Measurements from ENCODE around the gene ZNF35. TPM values are rescaled to one million over a fixed set of nuclear protein-coding genes. Genes with fewer than 3 reads are reported as not detected.
A peak's percentile ranks its signal among the peaks of the same experiment; 100 is the strongest.

ZNF35 gene
- 1 to 10 TPM; 3.8 to 5.2 TPM for total RNA-seq
- polyA plus RNA-seq: 1 to 10 TPM in 1 of 2 donors, under 1 TPM in 1; 0.87 to 1.2 TPM

GRCh38 chr3:44648564-44649229 is at the start of gene ZNF35:
ZNF35 (plus strand) TSS chr3:44648732; CDS start chr3:44651068, 2,336 bp downstream.
- Histone ChIP-seq H3K4me1 (ENCODE audit: insufficient read depth, low read length) (peaks cover 8% of the 10 kb centered on the region), H3K27me3 (ENCODE audit: insufficient read depth, low read length) (no peaks in the 10 kb centered on the region), H3K9me3 (ENCODE audit: control insufficient read depth in 1 of 2, low read length in 2 of 2) (peaks cover 0 to 14% of the 10 kb centered on the region in 2 donors), H3K36me3 (ENCODE audit: insufficient read depth, low read length) (peaks cover 3% of the 10 kb centered on the region), H3K4me3 (ENCODE audit: low read length in 2 of 2) (peak within 1 kb of the TSS; percentile 45 to 59), H3K27ac (ENCODE audit: low read depth, low read length) (no peak within 1 kb of the TSS)
- H3K36me3 Mint-ChIP-seq: peaks cover 45 to 53% of the 10 kb centered on the region in 2 donors
- intact Hi-C loops (cut with micrococcal nuclease): no loop called here
- peak in 1 of 5 donors; percentile 3 for DNase-seq
- peak within 1 kb of the TSS in 6 of 7 donors; percentile 9 to 78 (median 66) for H3K27ac Mint-ChIP-seq
- peaks cover 12 to 23% (median 18%) of the 10 kb centered on the region in 4 donors for H3K4me1 Mint-ChIP-seq
- peaks cover 4 to 49% (median 33%) of the 10 kb centered on the region in 8 donors for H3K9me3 Mint-ChIP-seq
- ChIA-PET POLR2A (ENCODE audit: partially characterized antibody) (interaction anchor here (1.1 kb wide), 1 partner anchor 113 kb away, joined by 3 read pairs; the partner anchor contains the start of genes KIAA1143 and KIF15), CTCF (ENCODE audit: partially characterized antibody) (no interaction called here)
- H3K27me3 Mint-ChIP-seq: no peaks in the 10 kb centered on the region
- peak within 1 kb of the TSS; percentile 67 to 88 (median 88) for H3K4me3 Mint-ChIP-seq

- H3K4me3 ChIP-seq (ENCODE audit: low read length in 2 of 2): no peak overlapping the region
- ChIA-PET POLR2A (ENCODE audit: partially characterized antibody) (no interaction called here), CTCF (ENCODE audit: partially characterized antibody) (no interaction called here)
- no peaks in the 10 kb centered on the region for H3K9me3 ChIP-seq (ENCODE audit: control insufficient read depth in 1 of 2, low read length in 2 of 2)
- intact Hi-C loops (cut with micrococcal nuclease): no loop called here
- H3K4me1 Mint-ChIP-seq: no peaks in the 10 kb centered on the region
- peaks cover 0 to 4% of the 10 kb centered on the region in 2 donors for H3K36me3 Mint-ChIP-seq
- H3K27me3 ChIP-seq (ENCODE audit: insufficient read depth, low read length): no peaks in the 10 kb centered on the region
- H3K36me3 ChIP-seq (ENCODE audit: insufficient read depth, low read length): no peaks in the 10 kb centered on the region
- no peak for DNase-seq
- peaks cover 0 to 15% (median 2%) of the 10 kb centered on the region in 8 donors for H3K9me3 Mint-ChIP-seq
- H3K27me3 Mint-ChIP-seq: peaks cover 0 to 3% of the 10 kb centered on the region in 2 donors
- no peak overlapping the region for H3K4me3 Mint-ChIP-seq
- no peaks in the 10 kb centered on the region for H3K4me1 ChIP-seq (ENCODE audit: insufficient read depth, low read length)
- H3K27ac ChIP-seq (ENCODE audit: low read depth, low read length): no peak overlapping the region
- no peak overlapping the region for H3K27ac Mint-ChIP-seq
Observed at GRCh38 chr3:44601749-44602148, 46.8 kb upstream of the ZNF35 start.

- Mint-ChIP-seq H3K27ac (no peak overlapping the region), H3K4me1 (no peaks in the 10 kb centered on the region), H3K4me3 (no peak overlapping the region), H3K36me3 (peaks cover 0 to 7% of the 10 kb centered on the region in 2 donors), H3K9me3 (peaks cover 0 to 5% (median 0%) of the 10 kb centered on the region in 8 donors), H3K27me3 (peaks cover 2 to 5% of the 10 kb centered on the region in 2 donors)
- Histone ChIP-seq H3K36me3 (ENCODE audit: insufficient read depth, low read length) (no peaks in the 10 kb centered on the region), H3K27me3 (ENCODE audit: insufficient read depth, low read length) (no peaks in the 10 kb centered on the region), H3K4me3 (ENCODE audit: low read length in 2 of 2) (no peak overlapping the region), H3K4me1 (ENCODE audit: insufficient read depth, low read length) (no peaks in the 10 kb centered on the region), H3K27ac (ENCODE audit: low read depth, low read length) (no peak overlapping the region), H3K9me3 (ENCODE audit: control insufficient read depth in 1 of 2, low read length in 2 of 2) (no peaks in the 10 kb centered on the region)
- ChIA-PET CTCF (ENCODE audit: partially characterized antibody) (no interaction called here), POLR2A (ENCODE audit: partially characterized antibody) (no interaction called here)
- DNase-seq: no peak
- intact Hi-C loops (cut with micrococcal nuclease): no loop called here
Observed at GRCh38 chr3:44612678-44613077, 35.9 kb upstream of the ZNF35 start.

- Histone ChIP-seq H3K27ac (ENCODE audit: low read depth, low read length) (peak within 1 kb of the TSS; percentile 49), H3K4me3 (ENCODE audit: low read length in 2 of 2) (peak within 1 kb of the TSS; percentile 47 to 59), H3K36me3 (ENCODE audit: insufficient read depth, low read length) (no peaks in the 10 kb centered on the region), H3K4me1 (ENCODE audit: insufficient read depth, low read length) (peaks cover 21% of the 10 kb centered on the region), H3K9me3 (ENCODE audit: control insufficient read depth in 1 of 2, low read length in 2 of 2) (no peaks in the 10 kb centered on the region), H3K27me3 (ENCODE audit: insufficient read depth, low read length) (no peaks in the 10 kb centered on the region)
- H3K9me3 Mint-ChIP-seq: no peaks in the 10 kb centered on the region
- H3K36me3 Mint-ChIP-seq: peaks cover 14 to 18% of the 10 kb centered on the region in 2 donors
- DNase-seq: peak; percentile 23 to 44 (median 42)
- POLR2A ChIA-PET (ENCODE audit: partially characterized antibody): interaction anchor here (1.3 to 2.6 kb wide), 5 partner anchors 69 to 287 kb away, joined by 4 to 11 read pairs (median 7); partner anchors contain the start of genes KIAA1143, KIF15, TCAIM and ZKSCAN7
- peak within 1 kb of the TSS; percentile 74 to 92 (median 87) for H3K27ac Mint-ChIP-seq
- peaks cover 20 to 47% (median 27%) of the 10 kb centered on the region in 4 donors for H3K4me1 Mint-ChIP-seq
- CTCF ChIA-PET (ENCODE audit: partially characterized antibody): interaction anchor here (0.7 to 1.4 kb wide), 4 partner anchors 13 to 92 kb away, joined by 3 to 5 read pairs (median 4); no protein-coding TSS in a partner anchor
- no peaks in the 10 kb centered on the region for H3K27me3 Mint-ChIP-seq
- intact Hi-C loops (cut with micrococcal nuclease): loop anchor here (1.0 to 10.0 kb wide), 3 partner anchors 114 to 290 kb away; partner anchors contain the start of genes KIAA1143, KIF15 and TCAIM
- peak within 1 kb of the TSS; percentile 90 to 95 (median 92) for H3K4me3 Mint-ChIP-seq
Observed at GRCh38 chr3:44624749-44625480, 23.6 kb upstream of the ZNF35 start, which contains the start of gene ZNF197. ZNF197 (plus strand) TSS chr3:44625036; CDS start chr3:44629155, 4,119 bp downstream.

- Mint-ChIP-seq H3K4me3 (no peak overlapping the region), H3K9me3 (no peaks in the 10 kb centered on the region)
- intact Hi-C loops (cut with micrococcal nuclease): loop anchor here (10.0 kb wide), 1 partner anchor 294 kb away; the partner anchor contains the start of gene TCAIM
Observed at GRCh38 chr3:44628716-44629115, 19.8 kb upstream of the ZNF35 start.

GRCh38 chr3:44632193-44632592 is 16.3 kb upstream of the ZNF35 start:
- H3K4me1 ChIP-seq (ENCODE audit: insufficient read depth, low read length): no peaks in the 10 kb centered on the region
- peaks cover 0 to 5% of the 10 kb centered on the region in 2 donors for H3K9me3 ChIP-seq (ENCODE audit: control insufficient read depth in 1 of 2, low read length in 2 of 2)
- H3K27me3 ChIP-seq (ENCODE audit: insufficient read depth, low read length): no peaks in the 10 kb centered on the region
- H3K4me3 ChIP-seq (ENCODE audit: low read length in 2 of 2): no peak overlapping the region
- intact Hi-C loops (cut with micrococcal nuclease): no loop called here
- ChIA-PET CTCF (ENCODE audit: partially characterized antibody) (no interaction called here), POLR2A (ENCODE audit: partially characterized antibody) (no interaction called here)
- H3K36me3 Mint-ChIP-seq: peaks cover 69 to 83% of the 10 kb centered on the region in 2 donors
- H3K4me1 Mint-ChIP-seq: peaks cover 3 to 33% (median 14%) of the 10 kb centered on the region in 4 donors
- H3K9me3 Mint-ChIP-seq: peaks cover 0 to 25% (median 16%) of the 10 kb centered on the region in 8 donors
- no peak overlapping the region for H3K27ac Mint-ChIP-seq
- no peak for DNase-seq
- peaks cover 25% of the 10 kb centered on the region for H3K36me3 ChIP-seq (ENCODE audit: insufficient read depth, low read length)
- peak overlapping the region in 1 of 8 donors; percentile 29 for H3K4me3 Mint-ChIP-seq
- H3K27me3 Mint-ChIP-seq: no peaks in the 10 kb centered on the region
- H3K27ac ChIP-seq (ENCODE audit: low read depth, low read length): no peak overlapping the region

More at GRCh38 chr3:44628716-44629115, 19.8 kb upstream of the ZNF35 start:
- ChIA-PET CTCF (ENCODE audit: partially characterized antibody) (no interaction called here), POLR2A (ENCODE audit: partially characterized antibody) (no interaction called here)
- no peak for DNase-seq
- H3K27me3 ChIP-seq (ENCODE audit: insufficient read depth, low read length): no peaks in the 10 kb centered on the region
- Mint-ChIP-seq H3K27me3 (no peaks in the 10 kb centered on the region), H3K27ac (peak overlapping the region in 1 of 7 donors; percentile 14), H3K36me3 (peaks cover 43 to 49% of the 10 kb centered on the region in 2 donors), H3K4me1 (peaks cover 22 to 58% (median 30%) of the 10 kb centered on the region in 4 donors)
- H3K9me3 ChIP-seq (ENCODE audit: control insufficient read depth in 1 of 2, low read length in 2 of 2): no peaks in the 10 kb centered on the region
- H3K4me1 ChIP-seq (ENCODE audit: insufficient read depth, low read length): peaks cover 21% of the 10 kb centered on the region
- peaks cover 20% of the 10 kb centered on the region for H3K36me3 ChIP-seq (ENCODE audit: insufficient read depth, low read length)
- no peak overlapping the region for H3K4me3 ChIP-seq (ENCODE audit: low read length in 2 of 2)
- H3K27ac ChIP-seq (ENCODE audit: low read depth, low read length): no peak overlapping the region

GRCh38 chr3:44642337-44642736 is 6.2 kb upstream of the ZNF35 start:
- Histone ChIP-seq H3K4me1 (ENCODE audit: insufficient read depth, low read length) (no peaks in the 10 kb centered on the region), H3K27ac (ENCODE audit: low read depth, low read length) (no peak overlapping the region), H3K27me3 (ENCODE audit: insufficient read depth, low read length) (no peaks in the 10 kb centered on the region), H3K4me3 (ENCODE audit: low read length in 2 of 2) (no peak overlapping the region), H3K36me3 (ENCODE audit: insufficient read depth, low read length) (peaks cover 29% of the 10 kb centered on the region), H3K9me3 (ENCODE audit: control insufficient read depth in 1 of 2, low read length in 2 of 2) (peaks cover 0 to 34% of the 10 kb centered on the region in 2 donors)
- peak overlapping the region in 1 of 8 donors; percentile 26 for H3K4me3 Mint-ChIP-seq
- H3K27me3 Mint-ChIP-seq: no peaks in the 10 kb centered on the region
- H3K27ac Mint-ChIP-seq: no peak overlapping the region
- intact Hi-C loops (cut with micrococcal nuclease): no loop called here
- H3K4me1 Mint-ChIP-seq: peaks cover 3 to 4% (median 4%) of the 10 kb centered on the region in 4 donors
- peaks cover 2 to 94% (median 80%) of the 10 kb centered on the region in 8 donors for H3K9me3 Mint-ChIP-seq
- no peak for DNase-seq
- H3K36me3 Mint-ChIP-seq: peaks cover 69 to 78% of the 10 kb centered on the region in 2 donors
- ChIA-PET POLR2A (ENCODE audit: partially characterized antibody) (no interaction called here), CTCF (ENCODE audit: partially characterized antibody) (no interaction called here)

Measured in CD4-positive, alpha-beta memory T cell (primary cell).